Fibroblast of skin of right quadriceps (primary cell): Measurements from ENCODE around the gene DDRGK1.
"Not testable (repeated sequence)": the region's sequence is repeated elsewhere in the genome, so short reads cannot be mapped to it uniquely, and the experiment has no call there.

Source experiments
- DNase-seq: peaks from one replicate; pipeline ENCODE4 v3.0.0-alpha.2; 2013

The DDRGK1 gene

GRCh38 chr20:3163099-3164042 lies 41.1 kb downstream of the DDRGK1 start:
- no peak for DNase-seq

- no peak for DNase-seq
Measured at GRCh38 chr20:3162080-3162611, 42.3 kb downstream of the DDRGK1 start.

GRCh38 chr20:3161316-3162079 lies 43.0 kb downstream of the DDRGK1 start:
- no peak for DNase-seq

- no peak for DNase-seq
Measured at GRCh38 chr20:3160418-3160817, 44.1 kb downstream of the DDRGK1 start.

GRCh38 chr20:3158968-3159431 lies 45.5 kb downstream of the DDRGK1 start:
- peak; percentile 8 for DNase-seq

- no peak for DNase-seq
Measured at GRCh38 chr20:3157817-3158216, 46.7 kb downstream of the DDRGK1 start.

GRCh38 chr20:3156811-3157619 lies 47.5 kb downstream of the DDRGK1 start:
- DNase-seq: no peak

GRCh38 chr20:3152057-3152644 lies 52.3 kb downstream of the DDRGK1 start:
- not testable (repeated sequence) for DNase-seq

GRCh38 chr20:3150908-3151307 lies 53.6 kb downstream of the DDRGK1 start:
- DNase-seq: no peak

- DNase-seq: no peak
Measured at GRCh38 chr20:3146732-3147341, 57.6 kb downstream of the DDRGK1 start.

- no peak for DNase-seq
Measured at GRCh38 chr20:3141757-3142156, 62.7 kb downstream of the DDRGK1 start.
